GM12891 (cell line): Measurements from ENCODE around the gene RXFP1.

Experiments
- PAX5 ChIP-seq: IDR thresholded peaks from 2 replicates; pipeline ENCODE4 v1.6.1; 2011; ENCODE audit warnings: low read length, moderate library complexity, mild to moderate bottlenecking; ENCODE audit not compliant: insufficient read depth, severe bottlenecking
- POLR2A ChIP-seq: IDR thresholded peaks from 2 replicates; pipeline ENCODE4 v1.6.1; 2011; ENCODE audit warnings: low read depth, low read length, control low read depth
- POLR2AphosphoS5 ChIP-seq: IDR thresholded peaks from 2 replicates; pipeline ENCODE4 v1.6.1; 2011; ENCODE audit warnings: low read depth, low read length, control low read depth
- POU2F2 ChIP-seq: IDR thresholded peaks from 2 replicates; pipeline ENCODE4 v1.6.1; 2011; ENCODE audit warnings: low read depth, mild to moderate bottlenecking, control low read depth, low read length, moderate library complexity
- SPI1 ChIP-seq: IDR thresholded peaks from 2 replicates; pipeline ENCODE4 v1.6.1; 2011; ENCODE audit warnings: low read depth, low read length, control low read depth
- TAF1 ChIP-seq: IDR thresholded peaks from 2 replicates; pipeline ENCODE4 v1.6.1; 2011; ENCODE audit warnings: low read depth, low read length, control low read depth

DNA sequence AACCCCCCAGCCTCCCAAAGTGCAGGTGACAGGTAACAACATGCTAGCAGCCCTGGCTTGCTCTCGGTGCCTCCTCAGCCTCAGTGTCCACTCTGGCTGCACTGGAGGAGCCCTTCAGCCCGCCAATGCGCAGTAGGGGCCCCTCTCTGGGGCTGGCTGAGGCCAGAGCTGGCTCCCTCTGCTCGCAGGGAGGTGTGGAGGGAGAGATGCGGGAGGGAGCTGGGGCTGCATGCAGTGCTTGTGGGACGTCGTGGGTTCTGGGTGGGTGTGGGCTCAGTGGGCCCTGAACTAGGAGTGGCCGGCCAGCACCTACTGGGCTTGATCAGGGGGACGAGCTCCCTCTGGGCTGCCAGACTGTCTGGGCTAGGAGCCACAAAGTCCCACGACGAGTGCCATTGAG is 135.6 kb downstream of the RXFP1 start:
- TF ChIP-seq POLR2A = no peak
- no peak for TF ChIP-seq POLR2AphosphoS5
- TF ChIP-seq TAF1 = no peak
- TF ChIP-seq SPI1 = no peak
- TF ChIP-seq PAX5 = no peak
- TF ChIP-seq POU2F2 = no peak
